ENCODE results near the gene FBXO21.

FBXO21 gene

DNA sequence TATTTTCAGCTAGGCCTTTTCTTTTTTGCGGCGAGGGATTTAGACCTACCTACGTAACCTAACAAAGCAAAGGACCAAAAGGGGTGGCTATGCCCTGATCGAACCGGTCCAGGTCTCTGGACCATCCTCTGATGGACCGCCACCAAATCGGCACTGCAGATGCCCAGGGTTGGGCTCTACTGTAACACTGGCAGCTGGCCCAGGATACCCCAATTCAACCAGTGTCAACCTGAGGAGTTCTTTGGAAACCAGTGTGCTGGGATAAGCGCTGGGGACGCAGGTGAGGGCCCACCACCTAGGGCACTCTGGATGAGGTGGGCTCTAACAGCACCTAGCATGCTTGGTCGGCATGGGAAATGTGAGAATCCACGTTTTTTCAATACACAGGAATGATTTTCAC lies 32.2 kb downstream of the FBXO21 start:
- peaks cover 21% of the 10 kb centered on the region for H3K4me1 ChIP-seq (ENCODE audit: low read length)
- peaks cover 8% of the 10 kb centered on the region; the same call in 1 of the 2 replicates for H3K79me2 ChIP-seq (ENCODE audit: low read length)
- no peak overlapping the region for H3K27ac ChIP-seq (ENCODE audit: low read length)
- H3K27me3 ChIP-seq (replicated peaks; ENCODE audit: insufficient read depth, low read length), result no peaks in the 10 kb centered on the region
- no peak overlapping the region for H3K4me2 ChIP-seq (ENCODE audit: low read depth, low read length)
- H3K4me3 ChIP-seq (ENCODE audit: low read length), result no peak overlapping the region
- no peaks in the 10 kb centered on the region for H3K9me3 ChIP-seq (replicated peaks; ENCODE audit: insufficient read depth, low read length)
- TF ChIP-seq EZH2phosphoT487 (IDR thresholded peaks at IDR 0.05; ENCODE audit: low read length) (no peak), EZH2 (optimal IDR thresholded peaks at IDR 0.05; ENCODE audit: low read depth, low read length) (no peak)
- TF ChIP-seq, protein P1, sequence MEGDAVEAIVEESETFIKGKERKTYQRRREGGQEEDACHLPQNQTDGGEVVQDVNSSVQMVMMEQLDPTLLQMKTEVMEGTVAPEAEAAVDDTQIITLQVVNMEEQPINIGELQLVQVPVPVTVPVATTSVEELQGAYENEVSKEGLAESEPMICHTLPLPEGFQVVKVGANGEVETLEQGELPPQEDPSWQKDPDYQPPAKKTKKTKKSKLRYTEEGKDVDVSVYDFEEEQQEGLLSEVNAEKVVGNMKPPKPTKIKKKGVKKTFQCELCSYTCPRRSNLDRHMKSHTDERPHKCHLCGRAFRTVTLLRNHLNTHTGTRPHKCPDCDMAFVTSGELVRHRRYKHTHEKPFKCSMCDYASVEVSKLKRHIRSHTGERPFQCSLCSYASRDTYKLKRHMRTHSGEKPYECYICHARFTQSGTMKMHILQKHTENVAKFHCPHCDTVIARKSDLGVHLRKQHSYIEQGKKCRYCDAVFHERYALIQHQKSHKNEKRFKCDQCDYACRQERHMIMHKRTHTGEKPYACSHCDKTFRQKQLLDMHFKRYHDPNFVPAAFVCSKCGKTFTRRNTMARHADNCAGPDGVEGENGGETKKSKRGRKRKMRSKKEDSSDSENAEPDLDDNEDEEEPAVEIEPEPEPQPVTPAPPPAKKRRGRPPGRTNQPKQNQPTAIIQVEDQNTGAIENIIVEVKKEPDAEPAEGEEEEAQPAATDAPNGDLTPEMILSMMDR (IDR thresholded peaks at IDR 0.05; ENCODE audit: low read length), result no peak
- H3F3A ChIP-seq (ENCODE audit: insufficient read depth, low read length), result peaks cover 20% of the 10 kb centered on the region
- H2AFZ ChIP-seq (ENCODE audit: low read length), result no peak overlapping the region
- H3K36me3 ChIP-seq (replicated peaks; ENCODE audit: insufficient read depth, low read length), result no peaks in the 10 kb centered on the region
- H3K9me2 ChIP-seq (replicated peaks; ENCODE audit: insufficient read depth, low read length), result no peaks in the 10 kb centered on the region
- DNase-seq, result no peak
- no peaks in the 10 kb centered on the region for H4K20me1 ChIP-seq (ENCODE audit: insufficient read depth, low read length)
- no peak overlapping the region for H3K9ac ChIP-seq (ENCODE audit: low read length)

DNA sequence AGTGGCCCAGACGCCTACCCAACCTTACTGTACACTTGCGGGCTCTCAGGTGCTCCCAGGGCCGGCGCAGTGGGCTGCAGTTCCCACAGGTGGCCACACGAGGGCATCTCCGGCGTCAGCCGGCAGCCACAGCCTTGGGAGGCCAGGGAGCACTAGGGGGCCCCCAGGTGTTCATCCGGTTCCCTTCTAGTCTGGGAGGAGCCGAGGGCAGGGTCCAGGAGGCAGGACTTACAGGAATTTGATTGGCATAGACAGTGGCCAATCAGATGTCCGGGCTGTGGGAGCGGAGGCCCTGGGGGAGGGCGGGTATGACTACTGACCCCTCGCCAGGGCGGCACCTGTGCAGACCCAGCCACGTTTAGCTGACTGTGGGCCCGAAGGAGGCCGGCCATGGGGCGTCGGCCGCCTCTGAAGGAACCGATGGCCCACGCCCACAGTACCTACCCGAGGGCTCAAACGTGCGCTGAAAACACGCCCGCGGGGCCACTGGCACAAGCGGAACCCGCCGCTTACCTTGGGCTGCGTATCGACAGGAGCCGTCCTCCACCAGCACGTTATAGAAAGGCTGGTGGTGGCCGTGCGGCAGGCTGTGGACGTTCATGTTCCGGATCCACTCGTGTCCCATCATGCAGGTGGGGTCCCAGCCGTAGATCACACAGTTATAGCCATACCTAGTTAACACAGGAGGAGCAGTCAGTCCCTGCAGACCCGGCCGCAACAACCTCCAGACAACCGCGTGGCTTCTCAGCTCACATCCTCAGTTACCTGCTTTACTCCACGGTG lies 34.8 kb downstream of the FBXO21 start:
- H3K27ac ChIP-seq (ENCODE audit: low read length), result no peak overlapping the region
- TF ChIP-seq EZH2phosphoT487 (IDR thresholded peaks at IDR 0.05; ENCODE audit: low read length), result no peak
- TF ChIP-seq, protein P1 (IDR thresholded peaks at IDR 0.05; ENCODE audit: low read length), result peak; percentile 59
- no peaks in the 10 kb centered on the region for H3F3A ChIP-seq (ENCODE audit: insufficient read depth, low read length)
- H3K4me1 ChIP-seq (ENCODE audit: low read length), result no peaks in the 10 kb centered on the region
- H2AFZ ChIP-seq (ENCODE audit: low read length), result no peak overlapping the region
- H3K79me2 ChIP-seq (ENCODE audit: low read length), result 0 out of 2 replicates have a peak, but pooled peaks cover 4% of the 10 kb centered on the region
- H3K9me2 ChIP-seq (replicated peaks; ENCODE audit: insufficient read depth, low read length), result no peaks in the 10 kb centered on the region
- no peaks in the 10 kb centered on the region for H3K27me3 ChIP-seq (replicated peaks; ENCODE audit: insufficient read depth, low read length)
- H3K9ac ChIP-seq (ENCODE audit: low read length), result no peak overlapping the region
- no peaks in the 10 kb centered on the region for H3K36me3 ChIP-seq (replicated peaks; ENCODE audit: insufficient read depth, low read length)
- peak; percentile 52 for DNase-seq
- no peak overlapping the region for H3K4me2 ChIP-seq (ENCODE audit: low read depth, low read length)
- H3K4me3 ChIP-seq (ENCODE audit: low read length), result no peak overlapping the region
- H3K9me3 ChIP-seq (replicated peaks; ENCODE audit: insufficient read depth, low read length), result no peaks in the 10 kb centered on the region
- no peaks in the 10 kb centered on the region for H4K20me1 ChIP-seq (ENCODE audit: insufficient read depth, low read length)

DNA sequence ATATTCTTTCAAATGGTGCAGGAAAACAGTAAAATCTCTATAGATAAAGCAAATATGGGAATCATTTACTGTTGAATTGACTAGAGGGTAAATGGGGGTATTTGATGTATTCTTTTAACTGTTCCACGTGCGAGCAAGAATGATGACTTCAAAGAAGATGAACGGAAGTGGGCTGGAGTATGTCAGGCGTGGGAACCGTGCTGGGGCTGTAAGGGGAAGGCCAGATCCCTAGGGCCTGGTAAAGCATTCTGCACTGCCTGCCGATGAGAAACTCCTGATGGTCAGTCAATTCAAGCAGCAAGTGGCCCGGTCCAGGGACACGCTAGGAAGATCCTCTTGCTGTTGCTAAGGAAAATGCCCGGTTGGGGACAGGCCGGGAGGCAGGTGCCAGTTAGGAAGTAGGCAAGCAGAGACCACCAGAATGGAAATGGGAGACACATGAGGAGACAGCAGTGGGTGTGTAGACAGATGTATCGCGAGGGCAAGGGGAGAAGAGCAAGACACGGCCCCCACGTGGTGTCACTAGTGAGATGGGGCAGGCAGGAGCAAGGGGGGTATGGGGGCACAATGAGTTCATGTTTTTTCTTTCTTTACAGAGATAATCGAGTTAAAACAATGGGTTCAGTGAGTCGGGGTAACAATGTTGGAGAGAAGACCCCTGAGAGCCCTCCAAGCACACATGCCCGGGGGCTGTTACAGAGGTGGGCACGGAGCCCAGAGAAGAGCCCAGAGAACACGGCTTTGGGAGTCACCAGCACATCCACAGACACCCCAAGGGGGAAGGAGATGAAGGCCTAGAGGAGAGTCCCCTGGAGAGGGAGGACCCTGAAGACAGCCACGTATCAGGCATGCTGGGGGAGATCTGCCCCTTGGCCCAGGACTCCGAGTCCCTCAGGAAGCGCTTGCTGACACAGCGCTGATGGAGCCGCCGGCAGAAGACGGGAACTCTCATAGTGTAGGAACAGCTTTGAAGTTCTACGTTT lies 37.2 kb downstream of the FBXO21 start:
- H3F3A ChIP-seq (ENCODE audit: insufficient read depth, low read length), result no peaks in the 10 kb centered on the region
- no peak overlapping the region for H3K4me2 ChIP-seq (ENCODE audit: low read depth, low read length)
- H3K79me2 ChIP-seq (ENCODE audit: low read length), result no peaks in the 10 kb centered on the region
- no peaks in the 10 kb centered on the region for H3K4me1 ChIP-seq (ENCODE audit: low read length)
- no peaks in the 10 kb centered on the region for H3K27me3 ChIP-seq (replicated peaks; ENCODE audit: insufficient read depth, low read length)
- H3K9me2 ChIP-seq (replicated peaks; ENCODE audit: insufficient read depth, low read length), result no peaks in the 10 kb centered on the region
- no peak overlapping the region for H2AFZ ChIP-seq (ENCODE audit: low read length)
- H3K4me3 ChIP-seq (ENCODE audit: low read length), result no peak overlapping the region
- H3K9ac ChIP-seq (ENCODE audit: low read length), result no peak overlapping the region
- H3K9me3 ChIP-seq (replicated peaks; ENCODE audit: insufficient read depth, low read length), result no peaks in the 10 kb centered on the region
- DNase-seq, result no peak
- H3K27ac ChIP-seq (ENCODE audit: low read length), result no peak overlapping the region
- H4K20me1 ChIP-seq (ENCODE audit: insufficient read depth, low read length), result no peaks in the 10 kb centered on the region
- H3K36me3 ChIP-seq (replicated peaks; ENCODE audit: insufficient read depth, low read length), result no peaks in the 10 kb centered on the region
- TF ChIP-seq, protein P1 (IDR thresholded peaks at IDR 0.05; ENCODE audit: low read length), result no peak
- TF ChIP-seq EZH2phosphoT487 (IDR thresholded peaks at IDR 0.05; ENCODE audit: low read length) (no peak), EZH2 (optimal IDR thresholded peaks at IDR 0.05; ENCODE audit: low read depth, low read length) (no peak)

All from MM.1S (cell line).